ENCODE data around the gene NFKBIE. TPM values are rescaled to one million over a fixed set of nuclear protein-coding genes. Genes with fewer than 3 reads are reported as not detected.

NFKBIE gene
- total and polyA plus RNA-seq, 2 of the 13 experiments (the other 11 are each of a cell fraction or from before 2014, with no cell fraction given), result 6.7 to 14.5 TPM

GRCh38 chr6:44257025-44257752, 8.2 kb downstream of the NFKBIE start, which contains the start of gene SLC35B2 (continued):
- TF ChIP-seq YY1 (IDR thresholded peaks at IDR 0.05; ENCODE audit: insufficient read depth, insufficient replicate concordance, low read depth, low read length), result peak; percentile 73
- TF ChIP-seq, protein P1, sequence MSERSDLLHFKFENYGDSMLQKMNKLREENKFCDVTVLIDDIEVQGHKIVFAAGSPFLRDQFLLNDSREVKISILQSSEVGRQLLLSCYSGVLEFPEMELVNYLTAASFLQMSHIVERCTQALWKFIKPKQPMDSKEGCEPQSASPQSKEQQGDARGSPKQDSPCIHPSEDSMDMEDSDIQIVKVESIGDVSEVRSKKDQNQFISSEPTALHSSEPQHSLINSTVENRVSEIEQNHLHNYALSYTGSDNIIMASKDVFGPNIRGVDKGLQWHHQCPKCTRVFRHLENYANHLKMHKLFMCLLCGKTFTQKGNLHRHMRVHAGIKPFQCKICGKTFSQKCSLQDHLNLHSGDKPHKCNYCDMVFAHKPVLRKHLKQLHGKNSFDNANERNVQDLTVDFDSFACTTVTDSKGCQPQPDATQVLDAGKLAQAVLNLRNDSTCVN (CRISPR knock-in tag; IDR thresholded peaks at IDR 0.05; ENCODE audit: borderline replicate concordance), result peak; percentile 59
- no peak; the same call in 1 of the 2 replicates for TF ChIP-seq THRA (CRISPR knock-in tag; IDR thresholded peaks at IDR 0.05; ENCODE audit: borderline replicate concordance)
- no peak for TF ChIP-seq TBL1XR1 (IDR thresholded peaks at IDR 0.05; ENCODE audit: borderline replicate concordance, low read length, partially characterized antibody)
- TF ChIP-seq SMARCE1 (IDR thresholded peaks at IDR 0.05; ENCODE audit: borderline replicate concordance), result no peak
- no peak for TF ChIP-seq ZNF382 (CRISPR knock-in tag; IDR thresholded peaks at IDR 0.05; ENCODE audit: borderline replicate concordance)
- peak; percentile 90 for TF ChIP-seq AHR (CRISPR knock-in tag; IDR thresholded peaks at IDR 0.05)
- no peak for TF ChIP-seq KLF11 (CRISPR knock-in tag; IDR thresholded peaks at IDR 0.05)
- TF ChIP-seq RXRB (CRISPR knock-in tag; IDR thresholded peaks at IDR 0.05; ENCODE audit: borderline replicate concordance), result peak; percentile 60
- no peak for TF ChIP-seq ZNF569 (CRISPR knock-in tag; IDR thresholded peaks at IDR 0.05; ENCODE audit: borderline replicate concordance)
- TF ChIP-seq MAFF (IDR thresholded peaks at IDR 0.05; ENCODE audit: low read depth, low read length), result no peak
- TF ChIP-seq, protein P2, sequence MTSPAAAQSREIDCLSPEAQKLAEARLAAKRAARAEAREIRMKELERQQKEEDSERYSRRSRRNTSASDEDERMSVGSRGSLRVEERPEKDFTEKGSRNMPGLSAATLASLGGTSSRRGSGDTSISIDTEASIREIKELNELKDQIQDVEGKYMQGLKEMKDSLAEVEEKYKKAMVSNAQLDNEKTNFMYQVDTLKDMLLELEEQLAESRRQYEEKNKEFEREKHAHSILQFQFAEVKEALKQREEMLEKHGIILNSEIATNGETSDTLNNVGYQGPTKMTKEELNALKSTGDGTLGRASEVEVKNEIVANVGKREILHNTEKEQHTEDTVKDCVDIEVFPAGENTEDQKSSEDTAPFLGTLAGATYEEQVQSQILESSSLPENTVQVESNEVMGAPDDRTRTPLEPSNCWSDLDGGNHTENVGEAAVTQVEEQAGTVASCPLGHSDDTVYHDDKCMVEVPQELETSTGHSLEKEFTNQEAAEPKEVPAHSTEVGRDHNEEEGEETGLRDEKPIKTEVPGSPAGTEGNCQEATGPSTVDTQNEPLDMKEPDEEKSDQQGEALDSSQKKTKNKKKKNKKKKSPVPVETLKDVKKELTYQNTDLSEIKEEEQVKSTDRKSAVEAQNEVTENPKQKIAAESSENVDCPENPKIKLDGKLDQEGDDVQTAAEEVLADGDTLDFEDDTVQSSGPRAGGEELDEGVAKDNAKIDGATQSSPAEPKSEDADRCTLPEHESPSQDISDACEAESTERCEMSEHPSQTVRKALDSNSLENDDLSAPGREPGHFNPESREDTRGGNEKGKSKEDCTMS (CRISPR knock-in tag; conservative IDR thresholded peaks at IDR 0.05), result no peak; the same call in 1 of the 2 replicates
- no peak; the same call in 1 of the 2 replicates for TF ChIP-seq ZBTB1 (CRISPR knock-in tag; IDR thresholded peaks at IDR 0.05; ENCODE audit: borderline replicate concordance)
- peak; percentile 85 for TF ChIP-seq ZEB1 (IDR thresholded peaks at IDR 0.05; ENCODE audit: insufficient replicate concordance, low read depth)
- TF ChIP-seq HNRNPL (IDR thresholded peaks at IDR 0.05; ENCODE audit: low read depth, low read length), result peak; percentile 81
- peak; percentile 87 for TF ChIP-seq SRSF1 (optimal IDR thresholded peaks at IDR 0.05; ENCODE audit: low read depth, low read length)
- TF ChIP-seq REXO4 (CRISPR knock-in tag; IDR thresholded peaks at IDR 0.05; ENCODE audit: borderline replicate concordance), result no peak
- TF ChIP-seq, protein P3, sequence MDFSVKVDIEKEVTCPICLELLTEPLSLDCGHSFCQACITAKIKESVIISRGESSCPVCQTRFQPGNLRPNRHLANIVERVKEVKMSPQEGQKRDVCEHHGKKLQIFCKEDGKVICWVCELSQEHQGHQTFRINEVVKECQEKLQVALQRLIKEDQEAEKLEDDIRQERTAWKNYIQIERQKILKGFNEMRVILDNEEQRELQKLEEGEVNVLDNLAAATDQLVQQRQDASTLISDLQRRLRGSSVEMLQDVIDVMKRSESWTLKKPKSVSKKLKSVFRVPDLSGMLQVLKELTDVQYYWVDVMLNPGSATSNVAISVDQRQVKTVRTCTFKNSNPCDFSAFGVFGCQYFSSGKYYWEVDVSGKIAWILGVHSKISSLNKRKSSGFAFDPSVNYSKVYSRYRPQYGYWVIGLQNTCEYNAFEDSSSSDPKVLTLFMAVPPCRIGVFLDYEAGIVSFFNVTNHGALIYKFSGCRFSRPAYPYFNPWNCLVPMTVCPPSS (IDR thresholded peaks at IDR 0.05), result no peak
- TF ChIP-seq SPEN (CRISPR knock-in tag; IDR thresholded peaks at IDR 0.05; ENCODE audit: low read depth), result peak; percentile 88
- TF ChIP-seq KAT8 (CRISPR knock-in tag; IDR thresholded peaks at IDR 0.05), result peak; percentile 84
- no peak for TF ChIP-seq ZNF180 (CRISPR knock-in tag; IDR thresholded peaks at IDR 0.05; ENCODE audit: borderline replicate concordance, low read depth)
- peak; percentile 44; the same call in 1 of the 2 replicates for TF ChIP-seq ARHGAP35 (CRISPR knock-in tag; IDR thresholded peaks at IDR 0.05; ENCODE audit: borderline replicate concordance)
- TF ChIP-seq CHD2 (IDR thresholded peaks at IDR 0.05; ENCODE audit: low read depth, low read length), result no peak; the same call in 1 of the 2 replicates

Data from HepG2 (cell line).